ENCODE data around the gene HOXA2.

DNA sequence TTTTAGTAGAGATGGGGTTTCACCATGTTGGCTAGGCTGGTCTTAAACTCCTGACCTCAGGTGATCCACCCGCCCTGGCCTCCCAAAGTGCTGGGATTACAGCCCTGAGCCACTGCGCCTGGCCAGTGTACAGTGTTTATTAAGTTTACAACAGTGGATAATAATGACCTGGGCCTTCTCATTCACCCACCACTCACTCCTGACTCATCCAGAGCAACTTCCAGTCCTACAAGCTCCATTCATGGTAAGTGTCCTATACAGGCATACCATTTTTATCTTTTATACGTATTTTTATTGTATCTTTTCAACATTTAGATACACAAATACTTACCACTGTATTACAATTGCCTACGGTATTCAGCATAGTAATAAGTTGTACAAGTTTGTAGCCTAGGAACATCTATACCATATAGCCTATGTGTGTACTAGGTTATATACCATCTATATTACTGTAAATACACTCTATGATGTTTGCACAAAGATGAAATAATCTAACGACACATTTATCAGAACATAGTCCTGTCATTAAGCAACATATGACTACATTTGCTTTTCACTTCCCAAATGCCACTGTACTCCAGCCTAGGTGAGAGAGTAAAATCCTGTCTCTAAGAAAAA, 23.8 kb downstream of the HOXA2 start:
- TF ChIP-seq, protein P1, sequence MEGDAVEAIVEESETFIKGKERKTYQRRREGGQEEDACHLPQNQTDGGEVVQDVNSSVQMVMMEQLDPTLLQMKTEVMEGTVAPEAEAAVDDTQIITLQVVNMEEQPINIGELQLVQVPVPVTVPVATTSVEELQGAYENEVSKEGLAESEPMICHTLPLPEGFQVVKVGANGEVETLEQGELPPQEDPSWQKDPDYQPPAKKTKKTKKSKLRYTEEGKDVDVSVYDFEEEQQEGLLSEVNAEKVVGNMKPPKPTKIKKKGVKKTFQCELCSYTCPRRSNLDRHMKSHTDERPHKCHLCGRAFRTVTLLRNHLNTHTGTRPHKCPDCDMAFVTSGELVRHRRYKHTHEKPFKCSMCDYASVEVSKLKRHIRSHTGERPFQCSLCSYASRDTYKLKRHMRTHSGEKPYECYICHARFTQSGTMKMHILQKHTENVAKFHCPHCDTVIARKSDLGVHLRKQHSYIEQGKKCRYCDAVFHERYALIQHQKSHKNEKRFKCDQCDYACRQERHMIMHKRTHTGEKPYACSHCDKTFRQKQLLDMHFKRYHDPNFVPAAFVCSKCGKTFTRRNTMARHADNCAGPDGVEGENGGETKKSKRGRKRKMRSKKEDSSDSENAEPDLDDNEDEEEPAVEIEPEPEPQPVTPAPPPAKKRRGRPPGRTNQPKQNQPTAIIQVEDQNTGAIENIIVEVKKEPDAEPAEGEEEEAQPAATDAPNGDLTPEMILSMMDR (conservative IDR thresholded peaks at IDR 0.05 in 1 of 2, IDR thresholded peaks at IDR 0.05 in 1 of 2; ENCODE audit: low read depth in 1 of 2, low read length in 2 of 2): no peak
- TF ChIP-seq EZH2 (IDR thresholded peaks at IDR 0.05; ENCODE audit: low read length, missing control alignments): no peak
